ENCODE measurements around the gene EMC1. TPM values are rescaled to one million over a fixed set of nuclear protein-coding genes. Genes with fewer than 3 reads are reported as not detected.
"Not testable (repeated sequence)": the region's sequence is repeated elsewhere in the genome, so short reads cannot be mapped to it uniquely, and the experiment has no call there.

EMC1 gene
- total RNA-seq, 2 donors from 2014 or later: 42.1 to 86.2 TPM

GRCh38 chr1:19187852-19188251 lies 63.5 kb downstream of the EMC1 start:
- Histone ChIP-seq H3K27me3 (replicated peaks; ENCODE audit: insufficient read depth) (no peaks in the 10 kb centered on the region), H3K4me1 (replicated peaks) (peaks cover 6% of the 10 kb centered on the region), H3K27ac (no peak overlapping the region), H3K36me3 (peaks cover 7 to 8% of the 10 kb centered on the region in 2 donors), H3K9me3 (no peaks in the 10 kb centered on the region), H3K4me3 (no peak overlapping the region)
- DNase-seq (ENCODE audit: low spot score): no peak
- TF ChIP-seq POLR2AphosphoS5 (IDR thresholded peaks at IDR 0.05) (no peak), CTCF (IDR thresholded peaks at IDR 0.05) (no peak), POLR2A (IDR thresholded peaks at IDR 0.05) (no peak)
- intact Hi-C loops (cut with DNase I): no loop called here

- Histone ChIP-seq H3K36me3 (peaks cover 7 to 8% of the 10 kb centered on the region in 2 donors), H3K27me3 (replicated peaks; ENCODE audit: insufficient read depth) (no peaks in the 10 kb centered on the region), H3K9me3 (no peaks in the 10 kb centered on the region), H3K4me1 (replicated peaks) (peaks cover 6% of the 10 kb centered on the region), H3K4me3 (no peak overlapping the region), H3K27ac (no peak overlapping the region)
- no peak for TF ChIP-seq CTCF (IDR thresholded peaks at IDR 0.05)
- TF ChIP-seq POLR2AphosphoS5 (IDR thresholded peaks at IDR 0.05): no peak
- TF ChIP-seq POLR2A (IDR thresholded peaks at IDR 0.05): no peak
- no peak for DNase-seq (ENCODE audit: low spot score)
- WGBS: 77% methylated on average over 2 of the region's 2 CpGs
- intact Hi-C loops (cut with DNase I): no loop called here
Observed at GRCh38 chr1:19186001-19186400, 65.3 kb downstream of the EMC1 start.

- peaks cover 7 to 8% of the 10 kb centered on the region in 2 donors for H3K36me3 ChIP-seq
Observed at GRCh38 chr1:19182223-19182622, 69.1 kb downstream of the EMC1 start.

GRCh38 chr1:19180265-19180657 lies 71.1 kb downstream of the EMC1 start:
- DNase-seq (ENCODE audit: low spot score); intact Hi-C loops (cut with DNase I): not testable (repeated sequence)
- 92% methylated on average over 8 of the region's 8 CpGs for WGBS

More at GRCh38 chr1:19182223-19182622, 69.1 kb downstream of the EMC1 start:
- TF ChIP-seq POLR2AphosphoS5 (IDR thresholded peaks at IDR 0.05) (no peak), POLR2A (IDR thresholded peaks at IDR 0.05) (no peak), CTCF (IDR thresholded peaks at IDR 0.05) (no peak)
- no peaks in the 10 kb centered on the region for H3K4me1 ChIP-seq (replicated peaks)
- 95% methylated on average over 5 of the region's 5 CpGs for WGBS
- intact Hi-C loops (cut with DNase I): no loop called here
- H3K4me3 ChIP-seq: no peak overlapping the region
- no peaks in the 10 kb centered on the region for H3K27me3 ChIP-seq (replicated peaks; ENCODE audit: insufficient read depth)
- no peak for DNase-seq (ENCODE audit: low spot score)
- H3K9me3 ChIP-seq: no peaks in the 10 kb centered on the region
- H3K27ac ChIP-seq: no peak overlapping the region

GRCh38 chr1:19179597-19180264 lies 71.6 kb downstream of the EMC1 start:
- peaks cover 3 to 8% of the 10 kb centered on the region in 2 donors for H3K36me3 ChIP-seq
- H3K9me3 ChIP-seq: no peaks in the 10 kb centered on the region
- H3K27me3 ChIP-seq (replicated peaks; ENCODE audit: insufficient read depth): no peaks in the 10 kb centered on the region
- DNase-seq (ENCODE audit: low spot score): peak; percentile 28
- 75% methylated on average over 8 of the region's 8 CpGs for WGBS
- intact Hi-C loops (cut with DNase I): loop anchor here (5.0 kb wide), 1 partner anchor 63 kb away; no protein-coding TSS in a partner anchor
- no peak overlapping the region for H3K4me3 ChIP-seq
- TF ChIP-seq POLR2A (IDR thresholded peaks at IDR 0.05) (no peak), CTCF (IDR thresholded peaks at IDR 0.05) (peak in 3 of 4 experiments; percentile 30 to 62 (median 31)), POLR2AphosphoS5 (IDR thresholded peaks at IDR 0.05) (no peak)
- H3K4me1 ChIP-seq (replicated peaks): no peaks in the 10 kb centered on the region
- no peak overlapping the region for H3K27ac ChIP-seq

More at GRCh38 chr1:19180265-19180657, 71.1 kb downstream of the EMC1 start:
- not testable (repeated sequence) for H3K9me3 ChIP-seq; H3K4me3 ChIP-seq; H3K36me3 ChIP-seq; H3K27ac ChIP-seq; H3K4me1 ChIP-seq (replicated peaks); H3K27me3 ChIP-seq (replicated peaks; ENCODE audit: insufficient read depth)
